IMR-90 (cell line): ENCODE data around the gene PDE4B. TPM values are rescaled to one million over a fixed set of nuclear protein-coding genes. Genes with fewer than 3 reads are reported as not detected.

Experiments used
- ATAC-seq: fragments of 200-7000 bp; cut with Tn5 transposase; 2 replicates; pipeline ENCODE4 v1.9.1; 2020; ENCODE audit warnings: low read depth, mild to moderate bottlenecking, moderate library complexity
- BruUV-seq: library from RNA; stranded (reverse); fragments of 400-500 nt; replicated peaks from 2 replicates; lab custom pipeline; 2021; lab: Mats Ljungman, UMichigan
- CTCF ChIA-PET: fragments of 300-600 bp; formaldehyde crosslinking; extraction: SDS; loops from one replicate; lab custom pipeline; 2021; ENCODE audit warnings: antibody characterized with exemption; lab: Yijun Ruan, JAX
- POLR2A ChIA-PET: fragments of 300-600 bp; sonication (Branson Sonifier 250); formaldehyde crosslinking; loops from one replicate; lab custom pipeline; 2022; ENCODE audit warnings: antibody characterized with exemption; ENCODE audit not compliant: unreplicated experiment; lab: Charles Lee
- DNase-seq: peaks from one replicate; pipeline ENCODE4 v3.0.0; 2013
- H2AFZ ChIP-seq: replicated peaks from 2 replicates; pipeline ENCODE3; 2013; ENCODE audit warnings: low read length, mild to moderate bottlenecking; ENCODE audit not compliant: poor library complexity
- H2AK5ac ChIP-seq: 2 replicates; pipeline ENCODE4 v1.6.1; 2013; ENCODE audit warnings: low read depth, low read length, inconsistent platforms
- H2AK9ac ChIP-seq: replicated peaks from 2 replicates; pipeline ENCODE3; 2013; ENCODE audit warnings: mild to moderate bottlenecking, low read depth, low read length, moderate library complexity; ENCODE audit not compliant: poor library complexity
- H2BK120ac ChIP-seq: 2 replicates; pipeline ENCODE4 v1.6.1; 2013; ENCODE audit warnings: low read depth, low read length, inconsistent platforms
- H2BK15ac ChIP-seq: 3 replicates; pipeline ENCODE4 v1.6.1; 2013; ENCODE audit warnings: low read depth, low read length, inconsistent platforms
- H2BK20ac ChIP-seq: 2 replicates; pipeline ENCODE4 v1.6.1; 2013; ENCODE audit warnings: low read depth, mild to moderate bottlenecking, inconsistent platforms, low read length, moderate library complexity
- H2BK5ac ChIP-seq: 2 replicates; pipeline ENCODE4 v1.6.1; 2013; ENCODE audit warnings: mild to moderate bottlenecking, low read depth, low read length, inconsistent platforms; ENCODE audit not compliant: poor library complexity, severe bottlenecking
- H3K14ac ChIP-seq: replicated peaks from 2 replicates; pipeline ENCODE4 v1.6.1; 2013; ENCODE audit warnings: low read depth, low read length, inconsistent platforms
- H3K18ac ChIP-seq: 2 replicates; pipeline ENCODE4 v1.6.1; 2013; ENCODE audit warnings: low read depth, low read length, control low read depth
- H3K23ac ChIP-seq: 2 replicates; pipeline ENCODE4 v1.6.1; 2013; ENCODE audit warnings: low read depth, low read length, inconsistent platforms
- H3K27ac ChIP-seq: 2 replicates; pipeline ENCODE4 v1.5.1; 2013; ENCODE audit warnings: mild to moderate bottlenecking, control low read depth, low read length; ENCODE audit not compliant: insufficient read depth
- H3K27me3 ChIP-seq: 2 replicates; pipeline ENCODE4 v1.6.1; 2013; ENCODE audit warnings: low read length; ENCODE audit not compliant: control insufficient read depth, insufficient read depth
- H3K36me3 ChIP-seq: 2 replicates; pipeline ENCODE4 v1.6.1; 2013; ENCODE audit warnings: low read length, mixed read lengths; ENCODE audit not compliant: control insufficient read depth, insufficient read depth
- H3K4ac ChIP-seq: 2 replicates; pipeline ENCODE4 v1.6.1; 2013; ENCODE audit warnings: low read depth, low read length, inconsistent platforms
- H3K4me1 ChIP-seq: 2 replicates; pipeline ENCODE4 v1.6.1; 2013; ENCODE audit warnings: low read length, mixed read lengths; ENCODE audit not compliant: control insufficient read depth, insufficient read depth
- H3K4me2 ChIP-seq: 2 replicates; pipeline ENCODE4 v1.6.1; 2013; ENCODE audit warnings: low read depth, mild to moderate bottlenecking, control low read depth, low read length, moderate library complexity
- H3K4me3 ChIP-seq: 2 replicates; pipeline ENCODE4 v1.5.1; 2013; ENCODE audit warnings: low read depth, mild to moderate bottlenecking, control low read depth, low read length, moderate library complexity; ENCODE audit not compliant: insufficient read depth
- H3K56ac ChIP-seq: 2 replicates; pipeline ENCODE4 v1.6.1; 2013; ENCODE audit warnings: low read length, inconsistent platforms; ENCODE audit not compliant: insufficient read depth; ENCODE audit errors: extremely low read depth
- H3K79me1 ChIP-seq, 2 experiments: 2 replicates each; pipeline ENCODE4 v1.6.1; 2013; ENCODE audit warnings: low read length in 2 of 2, inconsistent platforms in 1 of 2, low read depth in 1 of 2
- H3K9ac ChIP-seq: 2 replicates; pipeline ENCODE4 v1.6.1; 2013; ENCODE audit warnings: low read depth, low read length, control low read depth
- H3K9me1 ChIP-seq: 2 replicates; pipeline ENCODE4 v1.6.1; 2013; ENCODE audit warnings: low read length, inconsistent platforms; ENCODE audit not compliant: insufficient read depth
- H3K9me3 ChIP-seq: 2 replicates; pipeline ENCODE4 v1.6.1; 2013; ENCODE audit warnings: low read length; ENCODE audit not compliant: control insufficient read depth, insufficient read depth
- H4K20me1 ChIP-seq: 2 replicates; pipeline ENCODE4 v1.6.1; 2013; ENCODE audit warnings: low read length, inconsistent platforms; ENCODE audit not compliant: insufficient read depth
- H4K5ac ChIP-seq: 2 replicates; pipeline ENCODE4 v1.6.1; 2013; ENCODE audit warnings: mild to moderate bottlenecking, low read depth, low read length, control low read depth
- H4K8ac ChIP-seq, 2 experiments: 2 replicates each; pipeline ENCODE4 v1.6.1; 2013; ENCODE audit warnings: low read depth in 2 of 2, low read length in 2 of 2, control low read depth in 1 of 2, inconsistent platforms in 1 of 2
- H4K91ac ChIP-seq: 2 replicates; pipeline ENCODE4 v1.6.1; 2013; ENCODE audit warnings: low read depth, low read length, inconsistent platforms; ENCODE audit not compliant: insufficient read depth
- BHLHE40 ChIP-seq: fragments of 150-350 bp; IDR thresholded peaks from 2 replicates; pipeline ENCODE4 v1.6.1; 2016; ENCODE audit warnings: mild to moderate bottlenecking, low read depth, low read length
- CHD1 ChIP-seq: IDR thresholded peaks from 2 replicates; pipeline ENCODE4 v1.6.1; 2012; ENCODE audit warnings: low read depth, low read length, improper control_type of control experiment
- FOS ChIP-seq: fragments of 150-350 bp; IDR thresholded peaks from 2 replicates; pipeline ENCODE4 v1.6.1; 2016; ENCODE audit warnings: low read depth, low read length
- MAFK ChIP-seq: IDR thresholded peaks from 2 replicates; pipeline ENCODE4 v1.6.1; 2012; ENCODE audit warnings: low read depth, low read length, improper control_type of control experiment
- MAZ ChIP-seq: IDR thresholded peaks from 2 replicates; pipeline ENCODE4 v1.6.1; 2012; ENCODE audit warnings: low read depth, mild to moderate bottlenecking, low read length, improper control_type of control experiment, moderate library complexity, borderline replicate concordance
- MXI1 ChIP-seq: IDR thresholded peaks from 2 replicates; pipeline ENCODE4 v1.6.1; 2012; ENCODE audit warnings: low read depth, mild to moderate bottlenecking, low read length, moderate library complexity, borderline replicate concordance
- NFE2L2 ChIP-seq: fragments of 150-350 bp; IDR thresholded peaks from 2 replicates; pipeline ENCODE4 v1.6.1; 2016; ENCODE audit warnings: low read depth, mild to moderate bottlenecking, low read length
- POLR2A ChIP-seq: IDR thresholded peaks from 2 replicates; pipeline ENCODE4 v1.6.1; 2012; ENCODE audit warnings: mild to moderate bottlenecking, low read depth, low read length
- RCOR1 ChIP-seq: IDR thresholded peaks from 2 replicates; pipeline ENCODE4 v1.6.1; 2012; ENCODE audit warnings: mild to moderate bottlenecking, low read length, improper control_type of control experiment; ENCODE audit not compliant: insufficient replicate concordance
- RFX5 ChIP-seq: IDR thresholded peaks from 2 replicates; pipeline ENCODE4 v1.8.0; 2012; ENCODE audit warnings: low read depth, mild to moderate bottlenecking, low read length, moderate library complexity
- SMC3 ChIP-seq: fragments of 150-350 bp; IDR thresholded peaks from 2 replicates; pipeline ENCODE4 v1.6.1; 2016; ENCODE audit warnings: low read depth, mild to moderate bottlenecking, antibody characterized with exemption, low read length, moderate library complexity
- WGBS, 2 experiments: methylation state at CpG; one replicate each; pipeline versions ENCODE4 v1.1.5 to v1.1.7; 2013; ENCODE audit warnings: missing lambda C conversion rate in 2 of 2; ENCODE audit not compliant: insufficient read length in 1 of 2; ENCODE audit errors: extremely low coverage in 2 of 2; 5-methylcytosine and 5-hydroxymethylcytosine counted together
- dilution Hi-C: fragments of 300-500 bp; cut with HindIII; formaldehyde crosslinking; loops from one replicate; pipeline ENCODE4 v1.14.3; 2018; ENCODE audit warnings: low sequenced_read_pairs; ENCODE audit not compliant: unreplicated experiment
- in situ Hi-C: fragments of 300-500 bp; cut with MboI; formaldehyde crosslinking; loops from 3 replicates; pipeline ENCODE4 v1.14.3; 2019; ENCODE audit warnings: low sequenced_read_pairs, inconsistent platforms, mixed read lengths
- intact Hi-C: fragments of 100-400 bp; cut with micrococcal nuclease; formaldehyde crosslinking; loops from 2 replicates; pipeline ENCODE4 v1.10.0; 2022
- polyA plus RNA-seq, 3 experiments: library from polyadenylated mRNA; depleted of rRNA; stranded (reverse); fragments of >200 nt; gene quantifications; 2 replicates each; pipeline ENCODE4 v1.2.3, GENCODE V29; 2012; ENCODE audit warnings: low replicate concordance in 1 of 3
- total RNA-seq: library from RNA; depleted of rRNA; stranded (reverse); fragments of >200 nt; gene quantifications from 2 replicates; pipeline ENCODE4 v1.2.3, GENCODE V29; 2012
- TF ChIP-seq, protein P1 (sequence below): fragments of 150-350 bp; IDR thresholded peaks from 2 replicates; pipeline ENCODE4 v1.6.1; 2016; ENCODE audit warnings: low read depth, mild to moderate bottlenecking, low read length, moderate library complexity, borderline replicate concordance
- TF ChIP-seq, protein P2 (sequence below): conservative IDR thresholded peaks from 2 replicates; pipeline ENCODE4 v1.5.1; 2012; ENCODE audit warnings: mild to moderate bottlenecking, low read depth, low read length, improper control_type of control experiment

Gene PDE4B
- total and polyA plus RNA-seq, 2 of the 4 experiments (the other 2 are of a cell fraction): 5.8 to 21.3 TPM

DNA sequence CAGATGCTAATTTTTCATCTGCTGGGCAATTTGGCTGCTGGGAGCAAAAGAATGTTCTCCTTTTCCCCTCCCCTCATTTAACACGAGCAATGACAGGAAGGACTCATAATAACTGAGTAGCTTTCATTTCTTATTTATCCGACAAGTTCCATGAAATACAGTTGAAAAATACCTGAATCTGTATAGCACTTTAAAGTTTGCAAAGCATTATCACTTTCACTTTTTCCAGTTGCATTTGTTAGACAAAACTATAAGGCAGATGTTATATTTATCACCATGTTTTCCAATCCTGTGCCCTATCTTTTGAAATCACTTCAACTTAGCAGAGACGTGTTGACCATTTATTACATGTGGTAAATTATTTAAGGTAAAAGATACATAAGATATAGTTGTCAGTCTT, 390.7 kb downstream of the PDE4B start:
- ATAC-seq (no peak), DNase-seq (no peak)
- Histone ChIP-seq H3K14ac (no peak overlapping the region), H4K20me1 (no peaks in the 10 kb centered on the region), H4K5ac (no peak overlapping the region), H3K27ac (no peak overlapping the region), H2BK15ac (no peak overlapping the region), H3K4ac (no peak overlapping the region), H2BK5ac (no peak overlapping the region), H2AFZ (no peak overlapping the region), H4K8ac (no peak overlapping the region), H3K9ac (no peak overlapping the region), H3K4me2 (no peak overlapping the region), H3K56ac (no peak overlapping the region), H3K23ac (no peak overlapping the region), H3K27me3 (no peaks in the 10 kb centered on the region), H3K36me3 (no peaks in the 10 kb centered on the region), H3K9me3 (no peaks in the 10 kb centered on the region), H2AK5ac (no peak overlapping the region), H3K79me1 (no peaks in the 10 kb centered on the region), H2BK20ac (no peak overlapping the region), H3K4me1 (peaks cover 1% of the 10 kb centered on the region; the same call in 1 of the 2 replicates), H3K18ac (no peak overlapping the region), H4K91ac (no peak overlapping the region), H3K4me3 (no peak overlapping the region), H2AK9ac (no peak overlapping the region), H3K9me1 (no peaks in the 10 kb centered on the region), H2BK120ac (no peak overlapping the region)
- in situ Hi-C loops (no loop called here), dilution Hi-C loops (no loop called here), intact Hi-C loops (no loop called here)
- POLR2A ChIA-PET: no interaction called here
- CTCF ChIA-PET: no interaction called here
- TF ChIP-seq BHLHE40 (no peak), FOS (no peak), SMC3 (no peak), POLR2A (no peak), RFX5 (no peak), MXI1 (no peak), MAFK (no peak), CHD1 (no peak), MAZ (no peak), NFE2L2 (no peak), RCOR1 (no peak)
- TF ChIP-seq, protein P1, sequence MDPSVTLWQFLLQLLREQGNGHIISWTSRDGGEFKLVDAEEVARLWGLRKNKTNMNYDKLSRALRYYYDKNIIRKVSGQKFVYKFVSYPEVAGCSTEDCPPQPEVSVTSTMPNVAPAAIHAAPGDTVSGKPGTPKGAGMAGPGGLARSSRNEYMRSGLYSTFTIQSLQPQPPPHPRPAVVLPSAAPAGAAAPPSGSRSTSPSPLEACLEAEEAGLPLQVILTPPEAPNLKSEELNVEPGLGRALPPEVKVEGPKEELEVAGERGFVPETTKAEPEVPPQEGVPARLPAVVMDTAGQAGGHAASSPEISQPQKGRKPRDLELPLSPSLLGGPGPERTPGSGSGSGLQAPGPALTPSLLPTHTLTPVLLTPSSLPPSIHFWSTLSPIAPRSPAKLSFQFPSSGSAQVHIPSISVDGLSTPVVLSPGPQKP: no peak
- TF ChIP-seq, protein P2, sequence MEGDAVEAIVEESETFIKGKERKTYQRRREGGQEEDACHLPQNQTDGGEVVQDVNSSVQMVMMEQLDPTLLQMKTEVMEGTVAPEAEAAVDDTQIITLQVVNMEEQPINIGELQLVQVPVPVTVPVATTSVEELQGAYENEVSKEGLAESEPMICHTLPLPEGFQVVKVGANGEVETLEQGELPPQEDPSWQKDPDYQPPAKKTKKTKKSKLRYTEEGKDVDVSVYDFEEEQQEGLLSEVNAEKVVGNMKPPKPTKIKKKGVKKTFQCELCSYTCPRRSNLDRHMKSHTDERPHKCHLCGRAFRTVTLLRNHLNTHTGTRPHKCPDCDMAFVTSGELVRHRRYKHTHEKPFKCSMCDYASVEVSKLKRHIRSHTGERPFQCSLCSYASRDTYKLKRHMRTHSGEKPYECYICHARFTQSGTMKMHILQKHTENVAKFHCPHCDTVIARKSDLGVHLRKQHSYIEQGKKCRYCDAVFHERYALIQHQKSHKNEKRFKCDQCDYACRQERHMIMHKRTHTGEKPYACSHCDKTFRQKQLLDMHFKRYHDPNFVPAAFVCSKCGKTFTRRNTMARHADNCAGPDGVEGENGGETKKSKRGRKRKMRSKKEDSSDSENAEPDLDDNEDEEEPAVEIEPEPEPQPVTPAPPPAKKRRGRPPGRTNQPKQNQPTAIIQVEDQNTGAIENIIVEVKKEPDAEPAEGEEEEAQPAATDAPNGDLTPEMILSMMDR: no peak
- no TSS peak for BruUV-seq
- no CpG with 5 or more reads among the region's 3 CpGs for WGBS, 2 experiments
